ENCODE data around the gene ARHGAP40. TPM values are rescaled to one million over a fixed set of nuclear protein-coding genes. Genes with fewer than 3 reads are reported as not detected.
A peak's percentile ranks its signal among the peaks of the same experiment; 100 is the strongest.

Gene ARHGAP40
- total and polyA plus RNA-seq, 2 of the 13 experiments (the other 11 are each of a cell fraction or from before 2014, with no cell fraction given) = 0.75 to 2.1 TPM

DNA sequence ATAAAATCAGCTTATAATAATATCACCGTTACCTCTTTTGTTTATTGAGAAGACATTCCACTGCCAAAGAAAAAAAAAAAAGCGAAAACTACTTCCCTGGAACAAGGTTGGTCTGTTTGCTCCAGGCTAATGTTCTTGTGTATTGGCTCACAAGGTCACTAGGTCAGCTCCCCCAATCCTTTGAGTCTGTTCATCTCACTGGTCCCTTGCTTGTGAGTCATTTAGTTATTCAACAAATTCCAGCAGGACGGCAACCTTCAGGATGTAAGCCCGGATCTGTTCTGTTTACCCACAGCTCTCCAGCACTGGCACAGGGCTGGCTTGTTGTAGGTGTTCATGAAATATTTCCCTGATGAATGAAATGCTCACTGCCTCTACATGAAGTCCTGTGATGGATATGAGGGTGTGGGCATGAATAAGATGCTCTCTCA is 3.3 kb downstream of the ARHGAP40 start (continued):
- TF ChIP-seq SOX5 (CRISPR knock-in tag; IDR thresholded peaks at IDR 0.05; ENCODE audit: borderline replicate concordance) (peak; percentile 94), RELA (CRISPR knock-in tag; IDR thresholded peaks at IDR 0.05) (no peak; the same call in 1 of the 2 replicates), SAP130 (CRISPR knock-in tag; IDR thresholded peaks at IDR 0.05; ENCODE audit: low read depth) (peak; percentile 92), FOSL1 (CRISPR knock-in tag; IDR thresholded peaks at IDR 0.05; ENCODE audit: borderline replicate concordance) (peak; percentile 98), RFXANK (CRISPR knock-in tag; IDR thresholded peaks at IDR 0.05) (no peak; the same call in 1 of the 2 replicates), MEIS1 (CRISPR knock-in tag; IDR thresholded peaks at IDR 0.05; ENCODE audit: borderline replicate concordance) (0 out of 2 replicates have a peak, but pooled peaks have one; percentile 53), FOXA3 (CRISPR knock-in tag; IDR thresholded peaks at IDR 0.05) (peak; percentile 99), RARA (CRISPR knock-in tag; IDR thresholded peaks at IDR 0.05) (peak; percentile 97), ZNF484 (CRISPR knock-in tag; IDR thresholded peaks at IDR 0.05; ENCODE audit: borderline replicate concordance, low read depth) (no peak), FOXK1 (CRISPR knock-in tag; IDR thresholded peaks at IDR 0.05; ENCODE audit: borderline replicate concordance, low read depth) (peak; percentile 91), YEATS2 (CRISPR knock-in tag; IDR thresholded peaks at IDR 0.05; ENCODE audit: borderline replicate concordance) (peak; percentile 72; the same call in 1 of the 2 replicates), SSRP1 (CRISPR knock-in tag; IDR thresholded peaks at IDR 0.05) (peak; percentile 71), DMAP1 (CRISPR knock-in tag; IDR thresholded peaks at IDR 0.05) (peak; percentile 67), ZNF350 (CRISPR knock-in tag; IDR thresholded peaks at IDR 0.05; ENCODE audit: borderline replicate concordance, low read depth) (peak; percentile 85), ARNTL (CRISPR knock-in tag; IDR thresholded peaks at IDR 0.05) (no peak), SP1 (IDR thresholded peaks at IDR 0.05) (no peak), SP1 (CRISPR knock-in tag; IDR thresholded peaks at IDR 0.05) (peak; percentile 35; the same call in 1 of the 2 replicates), PHF20 (CRISPR knock-in tag; IDR thresholded peaks at IDR 0.05) (no peak), ZNF44 (CRISPR knock-in tag; IDR thresholded peaks at IDR 0.05) (no peak), ZNF891 (CRISPR knock-in tag; IDR thresholded peaks at IDR 0.05) (no peak), ZNF616 (CRISPR knock-in tag; IDR thresholded peaks at IDR 0.05; ENCODE audit: low read depth) (no peak)
- TF ChIP-seq, protein P1, sequence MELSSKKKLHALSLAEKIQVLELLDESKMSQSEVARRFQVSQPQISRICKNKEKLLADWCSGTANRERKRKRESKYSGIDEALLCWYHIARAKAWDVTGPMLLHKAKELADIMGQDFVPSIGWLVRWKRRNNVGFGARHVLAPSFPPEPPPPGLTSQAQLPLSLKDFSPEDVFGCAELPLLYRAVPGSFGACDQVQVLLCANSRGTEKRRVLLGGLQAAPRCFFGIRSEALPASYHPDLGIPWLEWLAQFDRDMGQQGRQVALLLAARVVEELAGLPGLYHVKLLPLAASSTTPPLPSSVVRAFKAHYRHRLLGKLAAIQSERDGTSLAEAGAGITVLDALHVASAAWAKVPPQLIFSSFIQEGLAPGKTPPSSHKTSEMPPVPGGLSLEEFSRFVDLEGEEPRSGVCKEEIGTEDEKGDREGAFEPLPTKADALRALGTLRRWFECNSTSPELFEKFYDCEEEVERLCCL (CRISPR knock-in tag; IDR thresholded peaks at IDR 0.05; ENCODE audit: borderline replicate concordance) = no peak
- TF ChIP-seq, protein P2, sequence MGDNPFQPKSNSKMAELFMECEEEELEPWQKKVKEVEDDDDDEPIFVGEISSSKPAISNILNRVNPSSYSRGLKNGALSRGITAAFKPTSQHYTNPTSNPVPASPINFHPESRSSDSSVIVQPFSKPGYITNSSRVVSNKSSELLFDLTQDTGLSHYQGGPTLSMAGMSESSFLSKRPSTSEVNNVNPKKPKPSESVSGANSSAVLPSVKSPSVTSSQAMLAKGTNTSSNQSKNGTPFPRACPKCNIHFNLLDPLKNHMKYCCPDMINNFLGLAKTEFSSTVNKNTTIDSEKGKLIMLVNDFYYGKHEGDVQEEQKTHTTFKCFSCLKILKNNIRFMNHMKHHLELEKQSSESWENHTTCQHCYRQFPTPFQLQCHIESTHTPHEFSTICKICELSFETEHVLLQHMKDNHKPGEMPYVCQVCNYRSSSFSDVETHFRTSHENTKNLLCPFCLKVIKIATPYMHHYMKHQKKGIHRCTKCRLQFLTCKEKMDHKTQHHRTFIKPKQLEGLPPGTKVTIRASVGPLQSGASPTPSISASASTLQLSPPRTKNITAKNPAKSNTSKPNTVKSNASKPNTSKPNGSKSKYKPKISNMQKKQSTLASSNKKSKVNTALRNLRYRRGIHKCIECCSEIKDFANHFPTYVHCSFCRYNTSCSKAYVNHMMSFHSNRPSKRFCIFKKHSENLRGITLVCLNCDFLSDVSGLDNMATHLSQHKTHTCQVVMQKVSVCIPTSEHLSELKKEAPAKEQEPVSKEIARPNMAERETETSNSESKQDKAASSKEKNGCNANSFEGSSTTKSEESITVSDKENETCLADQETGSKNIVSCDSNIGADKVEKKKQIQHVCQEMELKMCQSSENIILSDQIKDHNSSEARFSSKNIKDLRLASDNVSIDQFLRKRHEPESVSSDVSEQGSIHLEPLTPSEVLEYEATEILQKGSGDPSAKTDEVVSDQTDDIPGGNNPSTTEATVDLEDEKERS (CRISPR knock-in tag; IDR thresholded peaks at IDR 0.05) = peak; percentile 77; the same call in 1 of the 2 replicates
- TF ChIP-seq, protein P3, sequence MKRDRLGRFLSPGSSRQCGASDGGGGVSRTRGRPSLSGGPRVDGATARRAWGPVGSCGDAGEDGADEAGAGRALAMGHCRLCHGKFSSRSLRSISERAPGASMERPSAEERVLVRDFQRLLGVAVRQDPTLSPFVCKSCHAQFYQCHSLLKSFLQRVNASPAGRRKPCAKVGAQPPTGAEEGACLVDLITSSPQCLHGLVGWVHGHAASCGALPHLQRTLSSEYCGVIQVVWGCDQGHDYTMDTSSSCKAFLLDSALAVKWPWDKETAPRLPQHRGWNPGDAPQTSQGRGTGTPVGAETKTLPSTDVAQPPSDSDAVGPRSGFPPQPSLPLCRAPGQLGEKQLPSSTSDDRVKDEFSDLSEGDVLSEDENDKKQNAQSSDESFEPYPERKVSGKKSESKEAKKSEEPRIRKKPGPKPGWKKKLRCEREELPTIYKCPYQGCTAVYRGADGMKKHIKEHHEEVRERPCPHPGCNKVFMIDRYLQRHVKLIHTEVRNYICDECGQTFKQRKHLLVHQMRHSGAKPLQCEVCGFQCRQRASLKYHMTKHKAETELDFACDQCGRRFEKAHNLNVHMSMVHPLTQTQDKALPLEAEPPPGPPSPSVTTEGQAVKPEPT (CRISPR knock-in tag; IDR thresholded peaks at IDR 0.05; ENCODE audit: low read depth) = no peak
- TF ChIP-seq, protein P4, sequence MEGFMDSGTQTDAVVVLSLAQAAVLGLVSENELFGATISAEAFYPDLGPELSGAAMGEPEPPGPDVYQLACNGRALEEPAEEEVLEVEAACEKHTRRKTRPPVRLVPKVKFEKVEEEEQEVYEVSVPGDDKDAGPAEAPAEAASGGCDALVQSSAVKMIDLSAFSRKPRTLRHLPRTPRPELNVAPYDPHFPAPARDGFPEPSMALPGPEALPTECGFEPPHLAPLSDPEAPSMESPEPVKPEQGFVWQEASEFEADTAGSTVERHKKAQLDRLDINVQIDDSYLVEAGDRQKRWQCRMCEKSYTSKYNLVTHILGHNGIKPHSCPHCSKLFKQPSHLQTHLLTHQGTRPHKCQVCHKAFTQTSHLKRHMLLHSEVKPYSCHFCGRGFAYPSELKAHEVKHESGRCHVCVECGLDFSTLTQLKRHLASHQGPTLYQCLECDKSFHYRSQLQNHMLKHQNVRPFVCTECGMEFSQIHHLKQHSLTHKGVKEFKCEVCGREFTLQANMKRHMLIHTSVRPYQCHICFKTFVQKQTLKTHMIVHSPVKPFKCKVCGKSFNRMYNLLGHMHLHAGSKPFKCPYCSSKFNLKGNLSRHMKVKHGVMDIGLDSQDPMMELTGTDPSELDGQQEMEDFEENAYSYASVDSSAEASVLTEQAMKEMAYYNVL (CRISPR knock-in tag; IDR thresholded peaks at IDR 0.05; ENCODE audit: borderline replicate concordance) = peak; percentile 97
